ES-I3 (cell line): ENCODE data around the gene TANC2.

ENCODE experiments used
- H3K36me3 ChIP-seq: 2 replicates; pipeline ENCODE4 v1.6.1; 2013; ENCODE audit warnings: mild to moderate bottlenecking, low read length, control low read depth, moderate library complexity; ENCODE audit not compliant: insufficient read depth
- H3K4me1 ChIP-seq: 2 replicates; pipeline ENCODE4 v1.6.1; 2013; ENCODE audit warnings: mild to moderate bottlenecking, control low read depth, low read length; ENCODE audit not compliant: insufficient read depth
- H3K9ac ChIP-seq: 2 replicates; pipeline ENCODE4 v1.6.1; 2013; ENCODE audit warnings: low read depth, mild to moderate bottlenecking, low read length, moderate library complexity
- H3K9me3 ChIP-seq: 2 replicates; pipeline ENCODE4 v1.6.1; 2013; ENCODE audit warnings: mild to moderate bottlenecking, low read length, moderate library complexity; ENCODE audit not compliant: control insufficient read depth, insufficient read depth

The TANC2 gene

GRCh38 chr17:63001689-63002394 lies 35.8 kb downstream of the TANC2 start:
- Histone ChIP-seq H3K4me1 (no peaks in the 10 kb centered on the region), H3K9me3 (no peaks in the 10 kb centered on the region), H3K9ac (no peak overlapping the region), H3K36me3 (no peaks in the 10 kb centered on the region)

- Histone ChIP-seq H3K9ac (no peak overlapping the region), H3K4me1 (no peaks in the 10 kb centered on the region), H3K36me3 (no peaks in the 10 kb centered on the region), H3K9me3 (no peaks in the 10 kb centered on the region)
These were observed 36.6 kb downstream of the TANC2 start for GRCh38 chr17:63002625-63003024.

- Histone ChIP-seq H3K36me3 (no peaks in the 10 kb centered on the region), H3K4me1 (no peaks in the 10 kb centered on the region), H3K9ac (no peak overlapping the region), H3K9me3 (0 out of 2 replicates have a peak, but pooled peaks cover 3% of the 10 kb centered on the region)
These were observed 49.8 kb downstream of the TANC2 start for GRCh38 chr17:63015824-63016223.
